Stimulated activated CD4-positive, alpha-beta T cell treated with anti-CD3 and anti-CD28 coated beads, Interleukin-1b, Interleukin-23, amount 100 ng/mL, for 24 hours (primary cell): ENCODE data around the gene CFAP74.

Source experiments
- DNase-seq, 4 experiments: peaks; one replicate each; pipeline ENCODE4 v3.0.0-alpha.2; 2020; ENCODE audit warnings: low read depth in 4 of 4, low spot score in 1 of 4

CFAP74 gene

GRCh38 chr1:2042830-2043773, 39.5 kb upstream of the CFAP74 start:
- no peak for DNase-seq

DNA sequence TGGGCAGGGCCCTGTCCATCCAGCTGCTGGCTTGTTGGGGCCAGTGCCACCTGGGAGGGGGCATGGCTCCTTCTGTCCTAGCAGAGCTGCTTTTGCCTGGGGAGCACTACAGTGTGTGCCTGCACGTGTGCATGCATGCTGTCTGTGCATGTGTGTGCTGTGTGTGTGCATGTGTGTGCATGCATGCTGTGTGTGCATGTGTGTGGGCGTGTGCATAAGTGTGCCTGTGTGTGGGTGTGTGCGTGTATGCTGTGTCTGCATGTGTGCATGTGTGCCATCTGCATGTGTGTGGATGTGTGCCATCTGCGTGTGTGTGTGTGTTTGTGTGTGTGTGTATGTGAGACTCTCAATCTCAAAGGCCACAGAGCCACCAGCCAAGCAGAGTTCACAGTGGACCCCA, 38.3 kb upstream of the CFAP74 start:
- no peak for DNase-seq

GRCh38 chr1:2041305-2041704, 37.7 kb upstream of the CFAP74 start:
- DNase-seq, result no peak

DNA sequence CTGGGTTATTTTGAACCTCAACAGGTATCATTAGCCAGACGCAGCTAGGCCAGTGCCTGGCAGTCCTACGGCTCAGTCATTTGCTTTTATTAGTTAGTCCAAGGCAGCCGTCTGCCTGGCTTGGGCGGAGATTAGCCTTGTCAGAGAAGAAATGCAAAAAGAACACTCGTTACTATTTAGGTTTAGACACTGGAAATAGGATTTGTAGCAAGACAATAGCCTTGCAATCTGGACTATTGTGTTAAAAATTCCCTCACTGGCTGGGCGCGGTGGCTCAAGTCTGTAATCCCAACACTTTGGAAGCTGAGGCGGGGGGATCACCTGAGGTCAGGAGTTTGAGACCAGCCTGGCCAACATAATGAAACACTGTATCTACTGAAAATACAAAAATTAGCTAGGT, 35.7 kb upstream of the CFAP74 start:
- DNase-seq, result no peak

- no peak for DNase-seq
Observed at GRCh38 chr1:2038229-2038628, 34.6 kb upstream of the CFAP74 start.

- no peak for DNase-seq
Observed at GRCh38 chr1:2037314-2037979, 33.9 kb upstream of the CFAP74 start.

DNA sequence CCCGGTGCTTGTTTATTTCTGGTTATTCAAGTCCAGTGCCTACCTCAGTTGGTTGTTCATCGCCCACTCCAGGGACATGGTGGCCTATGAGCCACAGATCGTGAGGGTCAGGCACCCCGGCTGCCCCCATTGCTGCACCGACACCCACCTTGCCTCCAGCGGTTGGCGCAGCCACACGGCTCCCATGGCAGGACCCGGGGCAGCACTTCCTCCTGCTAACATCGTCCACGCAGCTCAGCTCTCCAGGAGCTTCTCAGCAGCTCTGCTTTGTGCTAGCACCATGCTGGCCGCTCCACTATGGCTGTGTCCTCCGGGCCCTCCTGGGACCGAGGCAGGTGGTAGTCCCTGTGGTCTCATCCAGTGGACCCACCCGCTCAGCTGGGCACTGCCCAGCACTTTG, 32.7 kb upstream of the CFAP74 start:
- DNase-seq, result no peak

DNA sequence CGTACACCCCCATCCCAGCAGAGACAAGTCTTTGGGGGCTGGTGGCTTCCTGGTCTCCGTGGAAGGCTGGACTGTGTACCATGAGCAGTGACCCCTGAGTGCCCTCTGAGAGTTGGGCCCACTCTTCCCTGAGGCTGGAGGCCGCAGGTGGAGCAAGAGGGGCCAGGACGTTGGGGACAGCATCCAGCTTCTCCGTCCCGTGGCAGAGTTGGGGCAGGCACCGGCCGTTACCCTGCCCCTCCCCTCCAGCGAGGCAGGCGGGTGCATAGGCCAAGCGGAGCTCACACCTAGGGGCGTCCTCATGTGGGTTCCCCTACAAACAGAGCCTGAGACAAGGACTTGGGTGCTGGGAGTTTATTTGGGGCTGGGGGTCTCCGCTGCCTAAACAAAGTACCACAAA, 29.6 kb upstream of the CFAP74 start:
- DNase-seq, result no peak

- no peak for DNase-seq
Observed at GRCh38 chr1:2032737-2033136, 29.2 kb upstream of the CFAP74 start.

DNA sequence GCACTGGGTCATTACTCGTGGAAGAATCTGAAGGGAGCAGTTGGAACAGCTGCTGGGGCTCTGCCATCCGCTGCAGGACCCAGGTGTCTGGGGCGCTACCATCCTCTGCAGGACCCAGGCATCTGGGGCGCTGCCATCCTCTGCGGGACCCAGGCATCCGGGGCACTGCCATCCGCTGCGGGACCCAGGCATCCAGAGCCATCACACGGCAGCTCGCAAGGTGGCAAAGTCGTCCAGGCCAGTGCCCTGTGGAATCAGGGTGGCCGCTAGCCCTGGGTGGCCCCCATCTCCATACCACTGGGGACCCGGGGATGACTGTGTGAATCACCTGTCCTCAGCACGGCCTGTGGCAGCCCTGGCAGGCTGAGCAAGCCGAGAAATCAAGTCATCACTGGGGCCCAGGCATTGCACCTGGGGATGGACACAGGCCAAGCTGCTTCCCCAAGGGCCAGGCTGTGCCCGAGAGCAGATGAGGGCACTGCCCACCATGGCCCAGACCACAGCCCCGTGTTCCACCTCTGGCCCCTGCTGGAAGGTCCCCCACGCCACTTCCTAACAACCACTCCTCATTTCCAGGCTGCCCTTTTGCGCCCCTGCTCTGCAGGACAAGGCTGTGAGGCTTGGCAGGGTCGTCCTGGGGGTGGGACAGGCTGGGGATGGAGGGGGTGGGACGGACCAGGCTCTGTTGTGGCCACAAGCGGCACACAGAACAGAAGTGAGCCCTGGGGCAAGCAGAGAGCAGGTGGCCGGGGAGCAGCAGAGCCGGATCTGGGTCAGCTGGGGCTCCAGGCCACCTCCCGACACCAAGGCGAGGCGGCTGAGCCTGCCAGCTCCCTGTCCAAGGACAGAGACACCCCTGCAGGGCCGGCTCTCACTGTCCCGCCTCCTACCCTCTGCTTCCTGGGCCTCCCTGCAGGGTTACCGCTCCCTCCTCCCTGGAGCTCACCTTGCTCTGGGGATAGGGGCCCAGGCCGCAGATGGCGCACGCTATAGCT, 28.3 kb upstream of the CFAP74 start:
- no peak for DNase-seq

DNA sequence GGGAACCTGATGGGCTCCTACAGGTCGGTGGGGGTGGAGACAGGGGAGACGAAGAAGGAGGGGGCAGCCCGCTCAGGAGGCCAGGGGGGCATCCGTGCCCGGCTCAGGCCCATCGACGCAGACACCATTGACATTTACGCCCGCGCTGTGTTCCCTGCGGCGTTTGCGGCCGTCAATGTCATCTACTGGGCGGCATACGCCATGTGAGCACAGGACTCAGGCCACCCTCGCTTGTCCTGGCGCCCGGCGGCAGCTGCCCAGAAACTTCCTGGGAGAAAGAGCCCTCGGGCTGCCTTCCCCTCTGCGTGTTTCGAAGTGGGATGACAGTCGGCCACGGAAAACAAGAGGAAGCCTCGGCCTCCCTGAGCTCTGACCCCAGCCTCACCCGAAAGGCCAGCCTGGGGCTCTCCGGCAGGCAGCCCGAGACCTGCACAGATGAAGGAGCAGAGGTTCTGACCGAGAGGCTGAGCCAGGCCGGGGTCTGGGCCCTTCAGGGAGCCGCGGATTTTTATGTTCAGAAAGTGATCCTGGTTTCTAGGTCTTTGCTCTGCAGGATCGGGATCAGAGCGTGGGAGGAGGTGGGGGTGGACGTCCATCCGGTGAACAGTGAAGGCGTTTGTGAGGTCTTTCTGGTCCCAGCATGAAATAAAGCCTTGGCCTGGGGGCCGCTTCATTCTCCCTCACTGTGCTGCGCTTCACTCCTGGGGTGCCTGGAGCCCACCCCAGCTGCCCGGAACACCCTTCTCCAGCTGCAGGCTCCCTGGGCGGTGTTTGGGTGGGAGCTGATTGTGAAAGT, 26.7 kb upstream of the CFAP74 start:
- DNase-seq, result no peak

DNA sequence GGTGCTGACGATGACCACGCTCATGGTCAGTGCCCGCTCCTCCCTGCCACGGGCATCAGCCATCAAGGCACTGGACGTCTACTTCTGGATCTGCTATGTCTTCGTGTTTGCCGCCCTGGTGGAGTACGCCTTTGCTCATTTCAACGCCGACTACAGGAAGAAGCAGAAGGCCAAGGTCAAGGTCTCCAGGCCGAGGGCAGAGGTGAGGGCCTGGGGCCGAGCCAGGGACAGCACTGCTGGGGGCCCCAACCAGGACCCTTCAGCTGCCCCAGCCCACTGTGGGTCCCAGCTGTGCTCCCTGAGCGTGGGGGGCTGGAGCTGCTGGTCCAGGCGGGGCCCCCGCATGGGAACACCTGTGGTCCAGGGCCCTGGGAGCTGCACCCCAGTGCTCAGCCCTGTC, 26.0 kb upstream of the CFAP74 start:
- no peak for DNase-seq

DNA sequence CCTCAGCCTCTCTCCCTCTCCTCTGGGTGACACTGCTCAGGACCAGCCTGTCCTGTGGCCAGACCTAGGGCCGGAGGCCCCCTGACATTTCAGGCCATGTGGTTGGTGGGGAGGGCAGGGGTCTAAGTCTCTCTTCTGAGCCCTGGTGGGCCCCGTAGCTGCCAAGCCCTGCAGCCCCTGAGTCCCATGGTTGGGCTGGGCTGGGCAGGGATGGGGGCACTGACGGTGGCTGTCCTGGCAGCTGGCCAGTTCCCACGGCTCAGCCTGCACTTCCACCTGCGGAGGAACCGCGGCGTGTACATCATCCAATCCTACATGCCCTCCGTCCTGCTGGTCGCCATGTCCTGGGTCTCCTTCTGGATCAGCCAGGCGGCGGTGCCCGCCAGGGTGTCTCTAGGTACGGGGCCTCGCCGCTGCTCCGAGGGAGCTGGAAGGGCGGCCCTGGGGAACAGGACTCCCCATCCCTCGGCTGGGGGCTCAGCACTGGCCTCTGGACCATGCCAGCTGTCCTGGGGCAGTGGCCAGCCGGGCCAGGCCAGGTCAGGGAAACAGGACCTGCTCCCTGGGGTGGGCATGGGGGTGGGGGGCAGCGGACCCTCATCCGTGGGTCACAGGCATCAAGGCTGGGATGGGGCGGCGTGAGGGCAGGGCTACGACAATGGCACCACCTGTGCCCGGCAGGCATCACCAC, 25.4 kb upstream of the CFAP74 start:
- no peak for DNase-seq

DNA sequence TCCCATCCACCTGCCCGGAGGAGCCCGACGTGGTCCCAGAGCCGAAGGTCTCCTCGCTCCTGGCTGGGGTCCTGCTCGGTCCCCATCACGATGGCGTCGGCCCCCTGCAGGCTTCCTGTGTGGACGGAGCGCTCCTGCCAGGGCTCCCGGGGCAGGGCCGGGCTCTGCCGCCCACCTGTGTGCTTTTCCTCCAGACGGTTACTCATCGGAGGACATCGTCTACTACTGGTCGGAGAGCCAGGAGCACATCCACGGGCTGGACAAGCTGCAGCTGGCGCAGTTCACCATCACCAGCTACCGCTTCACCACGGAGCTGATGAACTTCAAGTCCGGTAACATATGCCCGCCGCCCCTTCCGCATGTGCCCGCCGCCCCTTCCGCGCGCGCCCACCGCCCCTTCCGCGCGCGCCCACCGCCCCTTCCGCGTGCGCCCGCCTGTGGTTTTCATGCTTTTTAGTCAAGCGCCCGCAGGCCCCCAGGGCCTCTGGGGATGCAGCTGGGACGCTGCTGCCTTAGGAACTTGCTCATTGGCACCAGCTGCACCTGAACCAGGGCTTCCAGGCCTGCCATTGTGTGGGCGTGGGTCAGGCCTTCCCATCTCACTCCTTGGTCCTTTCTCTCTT, 24.5 kb upstream of the CFAP74 start:
- no peak for DNase-seq

GRCh38 chr1:2025491-2025981, 21.9 kb upstream of the CFAP74 start:
- no peak for DNase-seq

DNA sequence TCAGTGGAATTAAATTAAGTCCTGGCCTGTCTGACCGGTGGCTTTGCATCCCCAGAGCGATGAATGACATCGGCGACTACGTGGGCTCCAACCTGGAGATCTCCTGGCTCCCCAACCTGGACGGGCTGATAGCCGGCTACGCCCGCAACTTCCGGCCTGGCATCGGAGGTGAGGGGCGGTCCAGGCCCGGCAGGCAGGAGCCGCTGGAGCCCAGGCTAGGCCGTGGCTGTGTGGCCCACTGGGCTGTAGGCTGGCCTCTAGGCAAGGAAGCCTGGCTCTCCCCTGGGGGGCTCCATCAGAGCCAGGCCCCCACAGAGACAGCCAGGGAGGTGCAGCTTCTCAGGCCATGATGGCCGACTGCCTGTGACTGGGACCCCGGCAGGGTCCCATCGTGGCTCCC, 21.3 kb upstream of the CFAP74 start:
- no peak for DNase-seq

DNA sequence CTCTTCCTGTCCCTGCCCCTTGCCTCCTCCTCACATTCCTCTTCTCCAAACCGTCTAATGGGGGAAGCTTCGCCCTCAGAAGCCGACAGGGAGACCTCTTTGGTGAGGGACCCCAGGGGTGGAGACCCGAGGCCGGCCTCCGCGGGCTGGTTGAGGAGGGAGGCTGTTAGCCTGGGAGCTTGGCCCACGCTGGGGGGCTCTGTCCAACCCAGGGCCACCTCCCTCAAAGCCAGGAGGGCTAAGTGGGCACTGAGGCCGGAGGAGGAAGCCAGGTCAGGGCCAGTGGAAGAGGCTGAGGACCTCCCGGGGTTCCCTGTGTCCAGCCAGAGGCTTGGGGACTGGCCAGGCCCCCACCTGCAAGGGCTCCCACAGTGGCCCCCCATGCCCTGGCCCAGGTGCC, 20.9 kb upstream of the CFAP74 start:
- DNase-seq, result no peak

GRCh38 chr1:2023187-2023586, 19.6 kb upstream of the CFAP74 start:
- DNase-seq, result no peak

DNA sequence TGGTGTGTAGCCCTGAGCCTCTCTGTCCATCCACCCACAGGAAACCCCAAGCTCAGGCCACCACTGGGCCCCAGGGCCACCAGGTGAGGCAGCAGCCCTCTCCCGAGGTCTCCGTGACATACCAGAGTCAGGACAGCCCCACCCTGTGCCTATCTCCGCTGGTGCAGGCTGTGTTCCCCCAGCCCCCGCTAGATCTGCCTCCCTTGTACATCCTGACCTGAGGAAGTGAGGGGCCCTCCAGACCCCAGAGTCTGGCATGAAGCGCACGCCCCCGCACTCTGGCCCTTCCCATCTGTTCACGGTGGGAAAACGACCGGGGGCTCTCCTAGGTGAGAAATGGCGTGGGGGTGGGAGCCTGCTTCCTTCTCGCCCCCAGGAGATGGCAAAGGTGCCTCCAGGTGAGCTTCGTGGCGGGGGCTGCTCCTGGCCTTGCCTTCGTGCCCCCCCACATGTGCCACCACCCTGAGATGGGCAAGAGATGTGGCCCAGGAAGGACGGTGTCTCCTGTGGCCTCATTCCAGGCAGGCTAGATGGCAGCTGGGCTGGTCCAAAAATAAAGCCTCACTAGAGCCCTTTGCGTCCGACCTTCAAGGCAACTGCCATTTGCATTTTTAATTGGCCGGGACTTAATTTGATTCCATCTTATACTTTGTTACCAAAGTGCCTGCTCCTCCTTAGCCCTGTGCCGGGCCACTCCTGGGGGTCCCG, 18.6 kb upstream of the CFAP74 start:
- no peak for DNase-seq
